Measurements from ENCODE around the gene MRNIP.

The MRNIP gene

DNA sequence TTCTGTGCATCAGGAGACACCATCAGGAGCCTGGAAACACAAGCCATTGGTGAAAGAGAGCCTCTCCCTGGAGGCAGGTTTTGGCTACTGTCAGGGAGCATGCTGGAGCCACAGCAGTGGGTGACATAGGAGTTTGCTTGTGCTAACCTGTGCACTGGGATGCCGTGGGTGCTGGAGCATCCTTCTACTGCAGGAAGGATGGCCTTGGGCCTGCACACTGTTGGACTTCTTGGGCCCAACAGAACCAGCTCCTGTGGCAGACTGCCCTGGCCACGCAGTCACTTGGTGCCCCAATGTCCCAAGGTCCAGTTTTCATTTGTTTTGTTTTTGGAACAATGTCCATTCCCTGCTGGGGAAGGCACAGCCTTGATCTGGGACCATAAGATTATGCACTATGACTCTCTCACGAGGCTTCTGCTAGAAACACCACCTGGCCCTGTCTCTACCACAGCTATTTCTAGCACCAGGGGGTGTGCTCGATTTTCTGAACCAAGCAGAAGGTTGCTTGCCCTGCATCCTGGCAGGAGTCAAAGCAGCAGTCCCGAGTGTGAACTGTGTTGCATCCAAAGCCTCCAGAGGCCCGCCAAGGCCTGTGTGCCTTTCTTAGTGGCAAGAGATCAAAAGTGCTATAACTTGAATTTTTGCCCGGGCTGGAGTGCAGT lies 70.3 kb downstream of the MRNIP start:
- DNase-seq: no peak
